DMS 273 (cell line): ENCODE data around the gene STRAP.
"Not testable (repeated sequence)": the region's sequence is repeated elsewhere in the genome, so short reads cannot be mapped to it uniquely, and the experiment has no call there.

Source experiments
- DNase-seq: peaks from one replicate; lab custom pipeline; 2025; ENCODE audit not compliant: unreplicated experiment; lab: John Stamatoyannopoulos, UW

Gene STRAP

GRCh38 chr12:15868186-15868585, 14.0 kb upstream of the STRAP start:
- no peak for DNase-seq

- no peak for DNase-seq
Measured at GRCh38 chr12:15873556-15873955, 8.6 kb upstream of the STRAP start.

DNA sequence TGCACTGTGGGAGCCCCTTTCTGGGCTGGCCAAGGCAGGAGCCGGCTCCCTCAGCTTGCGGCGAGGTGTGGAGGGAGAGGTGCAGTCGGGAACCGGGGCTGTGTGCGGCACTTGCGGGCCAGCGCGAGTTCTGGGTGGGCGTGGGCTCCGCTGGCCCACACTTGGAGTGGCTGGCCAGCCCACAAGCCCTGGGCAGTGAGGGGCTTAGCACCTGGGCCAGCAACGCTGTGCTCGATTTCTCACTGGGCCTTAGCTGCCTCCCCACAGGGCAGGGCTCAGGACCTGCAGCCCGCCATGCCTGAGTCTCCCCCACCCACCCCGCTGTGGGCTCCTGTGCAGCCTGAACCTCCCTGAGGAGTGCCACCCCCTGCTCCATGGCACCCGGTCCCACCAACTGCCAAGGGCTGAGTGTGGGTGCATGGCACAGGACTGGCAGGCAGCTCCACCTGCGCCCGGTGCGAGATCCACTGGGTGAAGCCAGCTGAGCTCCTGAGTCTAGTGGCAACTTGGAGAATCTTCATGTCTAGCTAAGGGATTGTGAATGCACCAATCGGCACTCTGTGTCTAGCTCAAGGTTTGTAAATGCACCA, 7.5 kb upstream of the STRAP start:
- not testable (repeated sequence) for DNase-seq

DNA sequence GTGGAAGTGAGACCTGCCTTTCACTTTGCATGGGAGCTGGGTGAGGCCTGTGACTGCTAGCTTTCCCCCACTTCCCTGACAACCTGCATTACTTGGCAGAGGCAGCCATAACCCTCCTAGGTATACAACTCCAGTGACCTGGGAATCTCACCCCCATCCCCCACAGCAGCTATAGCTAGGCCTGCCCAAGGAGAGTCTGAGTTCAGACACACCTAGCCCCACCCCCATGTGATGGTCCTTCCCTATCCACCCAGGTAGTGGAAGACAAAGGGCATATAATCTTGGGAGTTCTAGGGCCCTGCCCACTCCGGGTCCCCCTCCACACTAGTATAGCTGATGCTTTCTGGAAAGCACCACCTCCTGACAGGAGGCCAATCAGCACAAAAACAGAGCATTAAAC, 6.3 kb upstream of the STRAP start:
- DNase-seq: no peak

DNA sequence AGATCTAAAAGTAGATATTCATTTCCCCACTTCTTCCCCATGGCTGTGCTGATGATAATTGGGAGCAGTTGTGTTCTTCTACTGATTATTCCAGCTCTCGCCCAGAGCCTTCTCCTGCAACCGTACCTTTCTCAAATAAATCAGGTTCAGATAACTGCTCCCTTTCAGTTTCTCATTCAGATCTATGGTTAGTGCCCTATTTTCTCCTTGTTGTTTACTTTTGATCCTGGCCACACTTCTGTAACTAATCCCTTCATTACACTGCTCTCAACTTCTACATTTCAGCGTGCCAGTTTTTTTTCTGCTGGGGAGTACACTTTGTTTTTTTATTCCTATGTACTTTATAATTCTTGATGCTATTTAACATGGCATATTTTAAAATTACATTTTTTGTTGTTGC, 2.8 kb upstream of the STRAP start:
- no peak for DNase-seq

GRCh38 chr12:15880721-15881120, 1.5 kb upstream of the STRAP start:
- no peak for DNase-seq

DNA sequence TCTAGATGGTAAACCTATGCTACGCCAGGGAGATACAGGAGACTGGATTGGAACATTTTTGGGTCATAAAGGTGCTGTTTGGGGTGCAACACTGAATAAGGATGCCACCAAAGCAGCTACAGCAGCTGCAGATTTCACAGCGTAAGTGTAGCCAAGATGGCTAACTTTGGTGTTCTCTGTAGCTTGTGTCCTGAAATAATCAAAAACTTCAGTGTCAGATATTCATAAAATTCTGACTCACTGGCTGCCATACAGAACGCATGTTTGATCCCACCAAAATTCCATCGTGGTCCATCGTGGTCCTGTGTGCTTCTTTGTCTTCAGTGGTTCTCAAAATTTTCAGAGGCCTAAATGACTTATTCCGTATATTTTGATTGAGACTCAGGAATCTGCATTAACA, 1.3 kb downstream of the STRAP start:
- DNase-seq: peak; percentile 18

- DNase-seq: no peak
Measured at GRCh38 chr12:15886372-15887042, 4.3 kb downstream of the STRAP start.

GRCh38 chr12:15887043-15887817, 5.0 kb downstream of the STRAP start:
- no peak for DNase-seq

- DNase-seq: no peak
Measured at GRCh38 chr12:15892645-15893259, 10.6 kb downstream of the STRAP start.

- no peak for DNase-seq
Measured at GRCh38 chr12:15893260-15893659, 11.1 kb downstream of the STRAP start.

GRCh38 chr12:15896867-15897266, 14.7 kb downstream of the STRAP start:
- no peak for DNase-seq

- DNase-seq: no peak
Measured at GRCh38 chr12:15897433-15897832, 15.2 kb downstream of the STRAP start.

GRCh38 chr12:15899282-15899870, 17.2 kb downstream of the STRAP start:
- DNase-seq: peak; percentile 26

- DNase-seq: no peak
Measured at GRCh38 chr12:15904378-15904920, 22.3 kb downstream of the STRAP start.

DNA sequence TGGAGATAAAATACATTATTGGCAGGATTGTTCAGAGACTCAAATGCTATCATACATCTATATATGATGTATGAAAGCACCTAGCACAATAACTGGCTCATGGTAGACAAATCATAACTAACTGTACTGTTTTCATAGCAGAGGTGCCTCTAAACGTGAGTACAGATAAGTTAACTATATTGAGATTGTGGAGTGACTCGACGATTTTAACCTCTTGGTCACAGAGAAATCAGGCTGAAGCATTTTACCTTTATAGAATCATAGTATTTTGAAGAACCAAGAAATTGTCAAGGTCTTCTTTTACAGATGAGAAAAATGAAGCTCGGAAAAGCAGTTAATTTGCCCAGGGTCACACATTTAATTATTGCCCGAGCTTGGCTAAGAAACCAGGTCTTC, 28.3 kb downstream of the STRAP start:
- DNase-seq: no peak

GRCh38 chr12:15910864-15911721, 28.9 kb downstream of the STRAP start, which contains the start of gene DERA:
DERA (plus strand) TSS chr12:15911332; CDS start chr12:15911384, 52 bp downstream.
- peak; percentile 89 for DNase-seq

DNA sequence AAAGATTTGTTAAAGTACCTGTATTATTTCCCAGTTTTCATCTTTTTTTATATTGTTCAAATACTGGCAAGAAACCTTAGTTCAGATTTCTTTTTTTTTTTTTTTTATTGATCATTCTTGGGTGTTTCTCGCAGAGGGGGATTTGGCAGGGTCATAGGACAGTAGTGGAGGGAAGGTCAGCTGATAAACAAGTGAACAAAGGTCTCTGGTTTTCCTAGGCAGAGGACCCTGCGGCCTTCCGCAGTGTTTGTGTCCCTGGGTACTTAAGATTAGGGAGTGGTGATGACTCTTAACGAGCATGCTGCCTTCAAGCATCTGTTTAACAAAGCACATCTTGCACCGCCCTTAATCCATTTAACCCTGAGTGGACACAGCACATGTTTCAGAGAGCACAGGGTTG, 29.7 kb downstream of the STRAP start:
- not testable (repeated sequence) for DNase-seq

GRCh38 chr12:15914131-15914530, 31.9 kb downstream of the STRAP start:
- not testable (repeated sequence) for DNase-seq

DNA sequence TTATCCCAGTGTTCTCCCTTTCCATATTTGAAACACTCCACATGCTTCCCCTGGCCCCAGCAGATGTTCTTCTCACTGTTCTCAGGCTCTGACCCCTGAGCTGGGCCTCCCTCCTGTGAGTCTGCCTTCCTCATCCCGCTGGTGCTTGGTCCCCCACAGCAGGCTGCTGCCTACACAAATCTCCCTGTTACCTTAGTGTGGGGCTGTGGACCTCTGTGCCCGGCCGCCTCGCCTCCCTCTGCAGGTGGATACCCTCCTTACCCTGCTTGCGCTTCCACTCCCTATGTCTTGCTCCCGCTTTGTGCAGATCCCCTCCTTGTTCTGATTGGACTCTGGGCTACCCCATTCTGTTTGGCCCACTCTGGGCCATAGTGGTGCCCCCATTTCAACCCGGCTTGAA, 35.9 kb downstream of the STRAP start:
- DNase-seq: no peak
